ENCODE data around the gene DDX27.

The DDX27 gene

DNA sequence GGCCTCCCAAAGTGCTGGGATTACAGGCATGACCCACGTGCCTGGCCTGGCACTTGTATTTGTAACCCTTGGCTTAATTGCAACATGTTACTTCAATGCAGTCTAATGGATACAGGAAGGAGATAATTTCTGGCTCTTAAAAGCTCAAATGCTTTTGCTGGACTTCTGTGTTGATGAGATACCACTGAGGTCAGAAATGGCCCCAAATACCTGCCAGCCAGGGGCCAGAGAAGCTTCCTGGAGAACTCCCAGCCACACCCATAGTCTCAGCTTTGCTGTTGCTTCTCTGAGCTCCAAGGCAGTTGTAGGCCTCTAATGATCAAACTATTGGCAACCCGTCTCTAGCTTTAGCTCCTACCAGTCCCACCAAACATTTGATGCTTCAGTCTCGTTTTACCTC lies 72.8 kb downstream of the DDX27 start:
- no peak for DNase-seq

DNA sequence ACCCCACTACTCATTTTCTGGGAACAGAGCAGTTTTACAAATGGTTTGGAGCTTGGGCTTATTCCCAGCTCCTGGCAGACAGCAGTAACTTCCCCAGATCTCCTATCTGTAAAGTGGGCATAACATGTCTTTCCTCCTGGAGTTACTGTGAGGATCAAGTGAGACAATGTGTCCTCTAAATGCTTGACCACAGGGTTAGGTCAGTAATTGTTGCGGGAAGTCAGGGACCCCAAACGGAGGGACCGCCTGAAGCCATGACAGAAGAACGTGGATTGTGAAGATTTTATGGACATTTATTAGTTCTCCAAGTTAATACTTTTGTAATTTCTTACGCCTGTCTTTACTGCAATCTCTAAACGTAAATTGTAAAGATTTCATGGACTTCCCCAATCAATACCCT lies 73.9 kb downstream of the DDX27 start:
- DNase-seq: no peak

Data from suppressor macrophage treated with lipopolysaccharide for 4 hours (primary cell).